ENCODE results near the gene ASPSCR1. TPM values are rescaled to one million over a fixed set of nuclear protein-coding genes. Genes with fewer than 3 reads are reported as not detected.

ASPSCR1 gene
- total and polyA plus RNA-seq, 2 of the 8 experiments (the other 6 are each of a cell fraction or from before 2014, with no cell fraction given) = 33.3 to 43.7 TPM

GRCh38 chr17:82058230-82058854 is 80.9 kb downstream of the ASPSCR1 start (continued):
- TF ChIP-seq USF2 (IDR thresholded peaks at IDR 0.05; ENCODE audit: low read length) = no peak
- no peak for TF ChIP-seq CREB1 (IDR thresholded peaks at IDR 0.05)
- no peak for TF ChIP-seq PHF8 (conservative IDR thresholded peaks at IDR 0.05; ENCODE audit: low read depth, low read length)
- no peak for TF ChIP-seq GTF2F1 (IDR thresholded peaks at IDR 0.05; ENCODE audit: borderline replicate concordance, low read depth, low read length)
- no peak for TF ChIP-seq ZNF274 (IDR thresholded peaks at IDR 0.05; ENCODE audit: borderline replicate concordance, extremely low read depth, low read length)
